GM12892 (cell line): ENCODE measurements around the gene DSN1.

ENCODE experiments used
- DNase-seq: peaks from one replicate; pipeline ENCODE4 v3.0.0; 2011; ENCODE audit not compliant: insufficient read length
- FAIRE-seq: peaks from 2 replicates; lab custom pipeline; 2011; peaks lifted over from hg19 to GRCh38; lab: Jason Lieb, UNC
- POLR2A ChIP-seq: IDR thresholded peaks from 2 replicates; pipeline ENCODE4 v1.6.1; 2011; ENCODE audit warnings: low read depth, low read length, control low read depth
- POLR2AphosphoS5 ChIP-seq: IDR thresholded peaks from 2 replicates; pipeline ENCODE4 v1.6.1; 2011; ENCODE audit warnings: low read depth, low read length, control low read depth
- TAF1 ChIP-seq: IDR thresholded peaks from 2 replicates; pipeline ENCODE4 v1.6.1; 2011; ENCODE audit warnings: low read depth, mild to moderate bottlenecking, control low read depth, low read length, borderline replicate concordance

The DSN1 gene

GRCh38 chr20:36717657-36718056 lies 55.9 kb downstream of the DSN1 start:
- TF ChIP-seq TAF1: no peak
- TF ChIP-seq POLR2AphosphoS5: no peak
- no peak for TF ChIP-seq POLR2A
- FAIRE-seq: no peak
- no peak for DNase-seq

GRCh38 chr20:36717021-36717420 lies 56.5 kb downstream of the DSN1 start:
- TF ChIP-seq TAF1: no peak
- TF ChIP-seq POLR2A: no peak
- TF ChIP-seq POLR2AphosphoS5: no peak
- no peak for DNase-seq
- no peak for FAIRE-seq

- no peak for DNase-seq
- TF ChIP-seq TAF1: no peak
- no peak for TF ChIP-seq POLR2AphosphoS5
- no peak for TF ChIP-seq POLR2A
- no peak for FAIRE-seq
These were observed 60.8 kb downstream of the DSN1 start for GRCh38 chr20:36712775-36713174.

- no peak for TF ChIP-seq TAF1
- TF ChIP-seq POLR2AphosphoS5: no peak
- TF ChIP-seq POLR2A: no peak
These were observed 64.4 kb downstream of the DSN1 start for GRCh38 chr20:36709126-36709525.

GRCh38 chr20:36703530-36703929 lies 70.0 kb downstream of the DSN1 start:
- DNase-seq (no peak), FAIRE-seq (no peak)
- TF ChIP-seq POLR2A (no peak), POLR2AphosphoS5 (no peak), TAF1 (no peak)

More at GRCh38 chr20:36709126-36709525, 64.4 kb downstream of the DSN1 start:
- no peak for DNase-seq
- no peak for FAIRE-seq
